Measurements from ENCODE around the gene ABHD4.

GRCh38 chr14:22551605-22551997 lies 46.5 kb upstream of the ABHD4 start:
- TF ChIP-seq, protein P1, sequence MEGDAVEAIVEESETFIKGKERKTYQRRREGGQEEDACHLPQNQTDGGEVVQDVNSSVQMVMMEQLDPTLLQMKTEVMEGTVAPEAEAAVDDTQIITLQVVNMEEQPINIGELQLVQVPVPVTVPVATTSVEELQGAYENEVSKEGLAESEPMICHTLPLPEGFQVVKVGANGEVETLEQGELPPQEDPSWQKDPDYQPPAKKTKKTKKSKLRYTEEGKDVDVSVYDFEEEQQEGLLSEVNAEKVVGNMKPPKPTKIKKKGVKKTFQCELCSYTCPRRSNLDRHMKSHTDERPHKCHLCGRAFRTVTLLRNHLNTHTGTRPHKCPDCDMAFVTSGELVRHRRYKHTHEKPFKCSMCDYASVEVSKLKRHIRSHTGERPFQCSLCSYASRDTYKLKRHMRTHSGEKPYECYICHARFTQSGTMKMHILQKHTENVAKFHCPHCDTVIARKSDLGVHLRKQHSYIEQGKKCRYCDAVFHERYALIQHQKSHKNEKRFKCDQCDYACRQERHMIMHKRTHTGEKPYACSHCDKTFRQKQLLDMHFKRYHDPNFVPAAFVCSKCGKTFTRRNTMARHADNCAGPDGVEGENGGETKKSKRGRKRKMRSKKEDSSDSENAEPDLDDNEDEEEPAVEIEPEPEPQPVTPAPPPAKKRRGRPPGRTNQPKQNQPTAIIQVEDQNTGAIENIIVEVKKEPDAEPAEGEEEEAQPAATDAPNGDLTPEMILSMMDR (IDR thresholded peaks at IDR 0.05) = no peak
- no peak for TF ChIP-seq POLR2A (IDR thresholded peaks at IDR 0.05)

Data from vagina (tissue), 2 donors.